Liver (tissue), 3 donors: ENCODE data around the gene PHC2.

Experiments used
- ATF3 ChIP-seq: IDR thresholded peaks from 2 replicates; pipeline ENCODE4 v1.6.1; 2016; ENCODE audit warnings: antibody characterized with exemption
- CTCF ChIP-seq: fragments of 150-350 bp; IDR thresholded peaks from 2 replicates; pipeline ENCODE4 v1.5.1; 2017; ENCODE audit warnings: improper control_type of control experiment, low read depth, low read length; ENCODE audit not compliant: missing input control
- EGR1 ChIP-seq, 2 donors: IDR thresholded peaks; 2 replicates each; pipeline ENCODE4 v1.6.1; 2016 to 2018; ENCODE audit warnings: antibody characterized with exemption in 2 of 2, low read depth in 2 of 2
- FOXA1 ChIP-seq: IDR thresholded peaks from 2 replicates; pipeline ENCODE4 v1.6.1; 2016; ENCODE audit warnings: antibody characterized with exemption
- GABPA ChIP-seq, 2 donors: IDR thresholded peaks in 1 of 2; conservative IDR thresholded peaks in 1 of 2; 2 replicates each; pipeline ENCODE4 v1.6.1; 2016; ENCODE audit warnings: antibody characterized with exemption in 2 of 2, mild to moderate bottlenecking in 1 of 2, moderate library complexity in 1 of 2
- MAX ChIP-seq: IDR thresholded peaks from 2 replicates; pipeline ENCODE4 v1.6.1; 2016; ENCODE audit warnings: antibody characterized with exemption
- RAD21 ChIP-seq, 2 donors: IDR thresholded peaks; 2 replicates each; pipeline ENCODE4 v1.6.1; 2016; ENCODE audit warnings: antibody characterized with exemption in 2 of 2, mild to moderate bottlenecking in 2 of 2
- REST ChIP-seq: IDR thresholded peaks from 2 replicates; pipeline ENCODE4 v1.6.1; 2016; ENCODE audit warnings: antibody characterized with exemption, mild to moderate bottlenecking
- RXRA ChIP-seq, 2 donors: IDR thresholded peaks; 2 replicates each; pipeline ENCODE4 v1.6.1; 2017 to 2018; ENCODE audit warnings: antibody characterized with exemption in 2 of 2, mild to moderate bottlenecking in 1 of 2
- SP1 ChIP-seq: IDR thresholded peaks from 2 replicates; pipeline ENCODE4 v1.6.1; 2018; ENCODE audit warnings: antibody characterized with exemption, mild to moderate bottlenecking
- TAF1 ChIP-seq: conservative IDR thresholded peaks from 2 replicates; pipeline ENCODE4 v1.6.1; 2016; ENCODE audit warnings: antibody characterized with exemption, mild to moderate bottlenecking
- YY1 ChIP-seq: IDR thresholded peaks from 2 replicates; pipeline ENCODE4 v1.6.1; 2016; ENCODE audit warnings: antibody characterized with exemption, mild to moderate bottlenecking
- ZBTB33 ChIP-seq: IDR thresholded peaks from 2 replicates; pipeline ENCODE4 v1.6.1; 2016; ENCODE audit warnings: antibody characterized with exemption
- donor health status: healthy.
- donor health status: healthy.

GRCh38 chr1:33380811-33381210, 50.1 kb downstream of the PHC2 start:
- TF ChIP-seq CTCF = no peak
- no peak for TF ChIP-seq TAF1
- TF ChIP-seq FOXA1 = no peak
- TF ChIP-seq REST = no peak
- no peak for TF ChIP-seq MAX
- no peak for TF ChIP-seq YY1
- no peak for TF ChIP-seq RAD21 (IDR thresholded peaks at IDR 0.05)
- no peak for TF ChIP-seq ATF3
- TF ChIP-seq ZBTB33 = no peak
- no peak for TF ChIP-seq EGR1 (IDR thresholded peaks at IDR 0.05; ENCODE audit: low read depth in 2 of 2)
- TF ChIP-seq GABPA (IDR thresholded peaks at IDR 0.05 in 1 of 2, conservative IDR thresholded peaks at IDR 0.05 in 1 of 2) = no peak
- no peak for TF ChIP-seq SP1
- no peak for TF ChIP-seq RXRA (IDR thresholded peaks at IDR 0.05)
